ENCODE measurements around the gene NXN. TPM values are rescaled to one million over a fixed set of nuclear protein-coding genes. Genes with fewer than 3 reads are reported as not detected.

Gene NXN
- total RNA-seq, 4 donors from 2014 or later, result 2.1 to 14.0 (median 8.6) TPM

DNA sequence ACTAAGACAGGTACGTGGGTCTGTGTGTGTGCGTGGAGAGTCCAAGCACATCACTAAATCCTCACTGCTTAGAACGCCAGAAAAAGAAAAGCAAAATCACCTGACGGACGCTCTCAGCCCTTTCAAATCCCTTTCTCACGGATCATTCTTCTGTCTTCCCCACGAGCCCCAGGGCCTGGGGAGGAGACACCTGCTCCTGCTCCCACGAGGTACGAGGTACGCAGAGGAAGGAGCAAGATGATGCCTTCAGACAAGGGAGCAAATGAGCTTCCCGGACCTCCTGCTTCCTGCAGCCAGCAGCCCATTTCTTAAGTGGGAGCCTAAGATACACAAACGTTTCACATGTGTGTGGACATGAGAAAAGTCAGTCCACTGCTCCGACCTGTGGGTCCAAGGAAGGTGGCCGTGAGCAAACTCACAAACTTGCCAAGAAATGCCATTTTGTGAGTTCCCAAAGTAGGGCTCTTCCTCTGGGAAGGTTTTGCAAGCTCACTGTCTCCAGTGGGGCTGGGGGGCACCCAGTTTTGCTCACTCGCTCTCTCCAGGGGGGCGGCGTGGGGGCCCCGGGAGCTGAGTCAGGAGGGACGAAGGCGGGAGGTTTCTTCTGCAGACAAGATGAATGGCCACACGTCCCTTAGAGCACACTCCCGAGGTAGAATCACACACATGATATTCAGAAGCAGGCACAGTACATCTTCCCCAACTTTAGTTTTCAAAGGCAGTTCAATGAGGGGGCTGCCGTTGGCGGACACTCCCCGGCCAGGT, 129.3 kb downstream of the NXN start:
- Histone ChIP-seq H3K36me3 (no peaks in the 10 kb centered on the region), H3K27ac (peak overlapping the region; percentile 14 to 81 (median 50)), H3K27me3 (no peaks in the 10 kb centered on the region), H3K4me3 (peak overlapping the region in 1 of 4 donors; percentile 5), H3K4me1 (peaks cover 0 to 23% (median 0%) of the 10 kb centered on the region in 4 donors), H3K9me3 (no peaks in the 10 kb centered on the region)
- TF ChIP-seq POLR2A (IDR thresholded peaks at IDR 0.05), result no peak
- TF ChIP-seq CTCF (IDR thresholded peaks at IDR 0.05), result no peak
- DNase-seq, result no peak

DNA sequence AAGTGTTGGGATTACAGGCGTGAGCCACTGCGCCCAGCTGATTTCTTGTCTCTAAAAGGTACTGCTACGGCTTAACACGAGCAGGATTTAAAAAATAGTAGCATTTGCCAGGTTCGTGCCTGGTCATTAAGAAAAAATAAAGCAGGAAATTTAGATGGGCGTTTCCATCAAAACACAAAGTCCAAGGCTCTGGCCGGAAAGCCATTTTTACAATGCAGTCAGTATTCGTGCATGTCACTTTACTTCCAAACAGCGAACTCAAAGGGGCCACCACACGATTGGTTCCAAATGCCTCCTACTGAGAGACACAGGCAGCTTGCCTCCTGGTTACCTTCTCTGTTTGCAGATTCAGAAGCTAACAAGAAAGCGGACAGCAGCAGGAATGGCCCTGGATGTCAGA, 131.2 kb downstream of the NXN start:
- Histone ChIP-seq H3K9me3 (no peaks in the 10 kb centered on the region), H3K27ac (peak overlapping the region in 1 of 4 donors; percentile 81), H3K27me3 (no peaks in the 10 kb centered on the region), H3K4me1 (peaks cover 0 to 23% (median 0%) of the 10 kb centered on the region in 4 donors), H3K36me3 (no peaks in the 10 kb centered on the region), H3K4me3 (no peak overlapping the region)
- TF ChIP-seq CTCF (IDR thresholded peaks at IDR 0.05), result no peak
- TF ChIP-seq POLR2A (IDR thresholded peaks at IDR 0.05), result no peak
- DNase-seq, result no peak

DNA sequence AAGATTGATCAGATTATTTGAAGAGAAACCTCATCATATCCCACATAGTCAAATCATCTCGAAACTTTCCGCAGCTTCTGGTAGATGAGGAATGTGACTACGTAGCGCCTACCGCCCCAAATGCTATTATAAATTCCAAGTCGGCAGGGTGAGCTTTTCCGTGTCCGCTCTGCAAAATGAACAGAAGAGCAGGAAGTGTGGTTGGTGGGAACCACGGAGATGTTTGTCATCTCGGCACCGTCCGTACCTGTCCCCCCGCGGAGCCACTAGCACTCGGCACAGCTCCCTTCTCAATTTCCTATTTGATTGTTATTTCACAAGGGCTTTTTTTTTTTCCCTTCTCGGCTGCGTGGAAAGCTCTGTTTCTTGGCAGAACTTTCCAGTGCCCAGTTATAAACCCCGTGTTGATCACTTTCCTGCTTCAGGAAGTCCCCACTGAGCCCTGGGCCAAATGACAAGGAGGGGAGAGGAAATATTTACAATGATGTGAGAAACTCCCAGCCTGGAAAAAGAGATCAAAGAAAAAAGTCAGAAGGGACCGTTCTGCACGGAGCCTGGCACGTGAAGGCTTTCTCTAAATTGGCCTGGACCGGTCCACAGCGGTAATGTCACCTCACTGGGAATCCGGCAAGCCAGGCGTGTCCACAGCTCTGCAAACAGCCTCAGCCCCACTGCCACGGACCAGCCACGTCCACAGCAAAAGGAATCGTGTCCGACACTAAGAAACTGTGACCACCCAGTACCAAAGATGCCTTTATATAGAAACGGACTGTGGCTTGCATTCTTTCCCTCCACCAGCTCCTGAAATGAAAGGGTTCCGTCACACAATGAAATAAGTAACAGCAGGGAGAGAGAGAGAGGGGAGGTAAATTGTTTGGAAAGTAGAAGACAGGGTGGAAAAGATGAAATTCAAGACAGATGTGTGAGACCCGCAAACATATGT, 132.4 kb downstream of the NXN start:
- peaks cover 0 to 23% (median 0%) of the 10 kb centered on the region in 4 donors for H3K4me1 ChIP-seq
- no peaks in the 10 kb centered on the region for H3K36me3 ChIP-seq
- no peaks in the 10 kb centered on the region for H3K27me3 ChIP-seq
- H3K4me3 ChIP-seq, result peak overlapping the region in 1 of 4 donors; percentile 13
- no peaks in the 10 kb centered on the region for H3K9me3 ChIP-seq
- peak overlapping the region in 2 of 4 donors; percentile 27 to 81 for H3K27ac ChIP-seq
- no peak for DNase-seq
- TF ChIP-seq POLR2A (IDR thresholded peaks at IDR 0.05), result no peak
- TF ChIP-seq CTCF (IDR thresholded peaks at IDR 0.05), result no peak

DNA sequence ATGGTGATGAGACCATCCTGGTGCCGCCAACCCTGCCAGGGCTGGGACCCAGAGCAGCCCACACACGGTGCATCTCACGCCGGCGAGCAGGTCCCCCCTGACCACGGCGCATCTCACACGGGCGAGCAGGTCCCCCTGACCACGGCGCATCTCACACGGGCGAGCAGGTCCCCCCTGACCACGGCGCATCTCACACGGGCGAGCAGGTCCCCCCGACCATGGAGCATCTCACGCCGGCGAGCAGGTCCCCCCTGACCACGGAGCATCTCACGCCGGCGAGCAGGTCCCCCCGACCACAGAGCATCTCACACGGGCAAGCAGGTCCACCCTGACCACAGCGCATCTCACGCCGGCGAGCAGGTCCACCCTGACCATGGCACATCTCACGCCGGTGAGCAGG, 138.3 kb downstream of the NXN start:
- Histone ChIP-seq H3K27ac (no peak overlapping the region), H3K9me3 (no peaks in the 10 kb centered on the region), H3K36me3 (no peaks in the 10 kb centered on the region), H3K4me1 (no peaks in the 10 kb centered on the region), H3K27me3 (no peaks in the 10 kb centered on the region), H3K4me3 (no peak overlapping the region)
- peak in 1 of 3 donors; percentile 61 for DNase-seq
- TF ChIP-seq POLR2A (IDR thresholded peaks at IDR 0.05), result no peak
- no peak for TF ChIP-seq CTCF (IDR thresholded peaks at IDR 0.05)

DNA sequence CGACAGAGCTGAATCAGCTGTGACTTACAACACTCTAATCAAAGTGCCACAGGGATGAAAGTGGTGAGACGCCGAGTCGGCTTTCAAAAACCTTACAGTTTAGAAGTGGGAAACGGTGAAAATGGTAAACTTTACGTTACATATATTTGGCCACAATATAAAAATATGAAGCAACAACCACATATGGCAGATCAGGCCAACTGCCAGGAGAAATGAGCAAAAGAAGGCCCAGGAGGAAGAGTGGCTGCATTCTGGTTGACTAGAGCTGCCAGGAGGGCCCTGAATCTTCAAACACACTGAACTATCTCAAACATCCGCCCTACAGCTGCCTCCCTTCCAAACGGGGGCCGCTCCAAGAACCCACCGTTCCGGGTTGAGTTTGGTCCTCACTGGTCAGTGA, 141.1 kb downstream of the NXN start:
- Histone ChIP-seq H3K27me3 (no peaks in the 10 kb centered on the region), H3K36me3 (no peaks in the 10 kb centered on the region), H3K9me3 (no peaks in the 10 kb centered on the region), H3K4me3 (no peak overlapping the region), H3K27ac (no peak overlapping the region), H3K4me1 (no peaks in the 10 kb centered on the region)
- TF ChIP-seq CTCF (IDR thresholded peaks at IDR 0.05), result no peak
- DNase-seq, result no peak

Measured in Peyer's patch (tissue), 4 donors.